Calu3 (cell line): ENCODE results near the gene KRTAP10-10. TPM values are rescaled to one million over a fixed set of nuclear protein-coding genes. Genes with fewer than 3 reads are reported as not detected.

ENCODE experiments used
- BruUV-seq: library from RNA; stranded (reverse); fragments of 400-500 nt; replicated peaks from 2 replicates; lab custom pipeline; 2021; lab: Mats Ljungman, UMichigan
- CTCF ChIA-PET: fragments of 300-600 bp; sonication (Branson Sonifier 250); formaldehyde crosslinking; loops from one replicate; lab custom pipeline; 2022; ENCODE audit warnings: antibody characterized with exemption; lab: Charles Lee
- DNase-seq: peaks from one replicate; pipeline ENCODE4 v3.0.0; 2022
- H3K27ac Mint-ChIP-seq: one replicate; pipeline ENCODE4 v1.8.0; 2022; ENCODE audit warnings: mixed read lengths; ENCODE audit not compliant: unreplicated experiment
- H3K27me3 Mint-ChIP-seq: one replicate; pipeline ENCODE4 v1.8.0; 2022; ENCODE audit warnings: mixed read lengths; ENCODE audit not compliant: unreplicated experiment
- H3K36me3 Mint-ChIP-seq: one replicate; pipeline ENCODE4 v1.8.0; 2022; ENCODE audit warnings: mild to moderate bottlenecking, moderate library complexity, mixed read lengths; ENCODE audit not compliant: insufficient read depth, unreplicated experiment
- H3K4me1 Mint-ChIP-seq: one replicate; pipeline ENCODE4 v1.8.0; 2022; ENCODE audit warnings: mild to moderate bottlenecking, low read depth, mixed read lengths; ENCODE audit not compliant: unreplicated experiment
- H3K4me3 Mint-ChIP-seq: one replicate; pipeline ENCODE4 v1.8.0; 2022; ENCODE audit warnings: mild to moderate bottlenecking, low read depth, moderate library complexity, mixed read lengths; ENCODE audit not compliant: unreplicated experiment
- H3K9me3 Mint-ChIP-seq: one replicate; pipeline ENCODE4 v1.8.0; 2022; ENCODE audit warnings: low read depth, mixed read lengths; ENCODE audit not compliant: unreplicated experiment
- CTCF ChIP-seq: fragments of 200-600 bp; IDR thresholded peaks from one replicate; pipeline ENCODE4 v1.8.0; 2022; ENCODE audit warnings: antibody characterized with exemption; ENCODE audit not compliant: unreplicated experiment
- intact Hi-C: fragments of 100-400 bp; cut with micrococcal nuclease; formaldehyde crosslinking; loops from one replicate; pipeline ENCODE4 v1.10.0; 2022; ENCODE audit not compliant: unreplicated experiment
- total RNA-seq: library from RNA; stranded (reverse); gene quantifications from 2 replicates; pipeline ENCODE4 v1.2.3, GENCODE V29; 2022

Gene KRTAP10-10
- total RNA-seq, 1 experiment from 2014 or later = not detected

- BruUV-seq = no TSS peak
- Mint-ChIP-seq H3K4me1 (no peaks in the 10 kb centered on the region), H3K36me3 (peaks cover 3% of the 10 kb centered on the region), H3K27me3 (peaks cover 81% of the 10 kb centered on the region), H3K9me3 (peaks cover 8% of the 10 kb centered on the region), H3K27ac (no peak overlapping the region), H3K4me3 (no peak overlapping the region)
- CTCF ChIA-PET = no interaction called here
- intact Hi-C loops = no loop called here
- no peak for TF ChIP-seq CTCF
- DNase-seq = no peak
These were observed 10.0 kb downstream of the KRTAP10-10 start for GRCh38 chr21:44647222-44647552.

- no TSS peak for BruUV-seq
- H3K36me3 Mint-ChIP-seq = peaks cover 5% of the 10 kb centered on the region
- intact Hi-C loops = no loop called here
These were observed 11.6 kb downstream of the KRTAP10-10 start for GRCh38 chr21:44648557-44649311.

GRCh38 chr21:44649521-44650100 is 12.5 kb downstream of the KRTAP10-10 start:
- Mint-ChIP-seq H3K36me3 (peaks cover 7% of the 10 kb centered on the region), H3K4me1 (no peaks in the 10 kb centered on the region), H3K27ac (no peak overlapping the region), H3K27me3 (peaks cover 83% of the 10 kb centered on the region), H3K9me3 (peaks cover 5% of the 10 kb centered on the region), H3K4me3 (no peak overlapping the region)
- CTCF ChIA-PET = no interaction called here
- intact Hi-C loops = no loop called here
- no peak for TF ChIP-seq CTCF
- BruUV-seq = no TSS peak
- DNase-seq = no peak

More at GRCh38 chr21:44648557-44649311, 11.6 kb downstream of the KRTAP10-10 start:
- CTCF ChIA-PET = no interaction called here
- Mint-ChIP-seq H3K27me3 (peaks cover 82% of the 10 kb centered on the region), H3K9me3 (peaks cover 8% of the 10 kb centered on the region), H3K27ac (no peak overlapping the region), H3K4me3 (no peak overlapping the region), H3K4me1 (no peaks in the 10 kb centered on the region)
- no peak for DNase-seq
- TF ChIP-seq CTCF = no peak

- CTCF ChIA-PET = no interaction called here
- Mint-ChIP-seq H3K4me1 (no peaks in the 10 kb centered on the region), H3K9me3 (no peaks in the 10 kb centered on the region), H3K27ac (no peak overlapping the region), H3K36me3 (peaks cover 7% of the 10 kb centered on the region), H3K27me3 (peaks cover 80% of the 10 kb centered on the region), H3K4me3 (no peak overlapping the region)
- no peak for DNase-seq
- BruUV-seq = no TSS peak
- TF ChIP-seq CTCF = no peak
- intact Hi-C loops = no loop called here
These were observed 13.3 kb downstream of the KRTAP10-10 start for GRCh38 chr21:44650265-44650972.
